ENCODE results near the gene JPH3.

Gene JPH3

DNA sequence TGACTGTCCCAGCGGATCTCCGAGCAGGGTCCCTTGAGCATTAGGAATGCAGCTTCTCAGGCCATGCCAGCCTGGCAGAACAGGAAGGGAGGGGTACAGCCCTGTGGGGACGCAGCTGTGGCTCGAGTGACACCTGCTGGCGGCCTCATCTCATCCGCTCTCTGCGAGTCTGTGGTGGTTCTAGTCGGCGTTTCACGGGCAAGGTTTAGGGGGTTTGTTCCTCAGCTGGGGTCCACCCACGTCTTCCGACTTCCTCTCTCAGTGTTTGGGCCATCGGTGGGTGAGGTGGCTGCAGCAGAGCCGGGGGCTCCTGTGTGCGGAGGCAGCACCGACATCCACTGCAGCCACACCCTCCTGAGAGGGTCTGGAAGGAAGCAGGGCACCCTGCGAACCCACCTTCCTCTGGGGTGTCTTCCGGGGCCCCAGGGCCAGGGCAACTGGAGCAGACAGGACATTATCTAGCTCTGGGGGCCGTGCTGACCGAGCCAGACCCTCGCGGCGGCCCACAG lies 33.3 kb downstream of the JPH3 start:
- Histone ChIP-seq H3K9me3 (ENCODE audit: control insufficient read depth, low read depth, low read length) (no peaks in the 10 kb centered on the region), H3K36me3 (ENCODE audit: control insufficient read depth, low read depth, low read length) (no peaks in the 10 kb centered on the region), H3K4me3 (ENCODE audit: low read length) (peak overlapping the region; percentile 33), H3K4me1 (ENCODE audit: control insufficient read depth, low read depth, low read length) (no peaks in the 10 kb centered on the region), H3K9ac (ENCODE audit: low read length) (no peak overlapping the region), H3K27ac (ENCODE audit: low read length) (no peak overlapping the region), H3K27me3 (ENCODE audit: control insufficient read depth, insufficient read depth, low read length) (peaks cover 12% of the 10 kb centered on the region)

DNA sequence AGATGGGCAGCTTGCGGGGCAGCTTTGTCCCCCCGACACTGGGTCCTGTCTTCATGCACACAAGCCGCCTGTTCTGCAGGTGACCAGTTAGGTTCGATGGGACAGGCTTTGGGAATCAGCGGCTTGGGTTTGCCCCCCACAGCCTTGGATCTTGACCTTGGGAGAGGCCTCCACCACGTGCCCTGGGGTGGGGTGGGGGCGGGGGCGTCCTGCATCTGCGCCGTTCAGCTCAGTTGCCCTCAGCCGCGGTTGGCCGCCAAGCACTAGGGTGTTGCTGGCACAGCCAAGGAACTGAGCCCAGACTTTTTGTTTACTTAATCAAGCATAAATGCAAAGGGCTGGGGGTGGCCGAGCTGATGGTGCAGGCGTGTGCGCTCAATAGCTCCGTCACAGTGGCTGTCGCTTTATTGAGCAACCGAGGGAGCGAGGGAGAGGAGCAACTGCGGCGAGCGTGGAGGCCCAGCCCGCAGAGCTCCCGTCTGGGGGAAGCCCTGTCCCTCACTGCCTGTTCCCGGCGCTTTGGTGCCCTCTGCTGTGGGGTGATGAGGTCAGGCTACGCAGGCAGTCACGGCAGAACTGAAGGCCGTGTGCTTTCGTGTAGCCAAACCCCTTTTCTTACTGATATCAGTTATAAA lies 33.9 kb downstream of the JPH3 start:
- Histone ChIP-seq H3K27ac (ENCODE audit: low read length) (no peak overlapping the region), H3K36me3 (ENCODE audit: control insufficient read depth, low read depth, low read length) (no peaks in the 10 kb centered on the region), H3K9me3 (ENCODE audit: control insufficient read depth, low read depth, low read length) (no peaks in the 10 kb centered on the region), H3K27me3 (ENCODE audit: control insufficient read depth, insufficient read depth, low read length) (peaks cover 12% of the 10 kb centered on the region), H3K9ac (ENCODE audit: low read length) (no peak overlapping the region), H3K4me1 (ENCODE audit: control insufficient read depth, low read depth, low read length) (no peaks in the 10 kb centered on the region), H3K4me3 (ENCODE audit: low read length) (peak overlapping the region; percentile 33)

DNA sequence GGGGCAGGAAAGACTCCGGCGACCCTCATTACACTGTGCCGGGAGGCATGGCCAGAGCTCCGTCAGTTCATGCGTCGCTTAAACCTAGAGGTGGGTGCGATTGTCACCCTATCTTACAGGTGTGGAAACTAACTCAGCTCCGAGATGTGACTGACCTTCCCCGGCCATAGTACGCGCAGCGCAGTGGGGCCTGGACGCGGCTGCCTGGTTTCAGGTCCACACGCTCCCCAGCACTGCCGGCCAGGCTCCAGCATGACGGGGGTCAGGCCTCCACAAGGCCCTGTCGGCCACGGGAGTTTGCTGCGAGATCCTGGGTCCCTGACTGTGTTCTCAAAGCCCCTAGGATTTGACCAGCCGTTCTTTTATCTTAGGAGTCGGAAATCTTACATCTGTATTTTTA lies 34.4 kb downstream of the JPH3 start:
- H3K9ac ChIP-seq (ENCODE audit: low read length) = no peak overlapping the region
- H3K4me3 ChIP-seq (ENCODE audit: low read length) = no peak overlapping the region
- H3K4me1 ChIP-seq (ENCODE audit: control insufficient read depth, low read depth, low read length) = no peaks in the 10 kb centered on the region
- no peaks in the 10 kb centered on the region for H3K9me3 ChIP-seq (ENCODE audit: control insufficient read depth, low read depth, low read length)
- peaks cover 12% of the 10 kb centered on the region for H3K27me3 ChIP-seq (ENCODE audit: control insufficient read depth, insufficient read depth, low read length)
- H3K36me3 ChIP-seq (ENCODE audit: control insufficient read depth, low read depth, low read length) = no peaks in the 10 kb centered on the region
- no peak overlapping the region for H3K27ac ChIP-seq (ENCODE audit: low read length)

DNA sequence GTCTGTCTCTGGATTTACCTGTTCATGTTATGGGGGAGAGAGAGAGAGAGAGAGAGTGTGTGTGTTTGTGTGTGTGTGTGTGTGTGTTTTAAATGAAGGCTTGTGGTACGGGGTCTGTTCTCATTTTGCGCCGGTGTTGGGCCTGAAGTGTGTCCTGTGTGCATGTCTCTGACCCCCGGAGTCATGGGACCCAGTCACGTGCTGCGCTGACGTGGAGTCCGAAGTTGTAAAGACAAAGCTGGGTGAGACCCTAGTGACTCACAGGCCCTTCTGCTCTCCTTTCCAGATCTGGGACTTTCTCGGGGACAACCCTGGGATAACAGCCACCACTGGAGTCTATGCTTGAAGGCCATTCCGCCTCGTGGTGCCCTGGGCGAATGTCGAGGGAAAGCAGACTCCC lies 35.0 kb downstream of the JPH3 start:
- no peaks in the 10 kb centered on the region for H3K4me1 ChIP-seq (ENCODE audit: control insufficient read depth, low read depth, low read length)
- H3K9me3 ChIP-seq (ENCODE audit: control insufficient read depth, low read depth, low read length) = no peaks in the 10 kb centered on the region
- H3K27me3 ChIP-seq (ENCODE audit: control insufficient read depth, insufficient read depth, low read length) = peaks cover 12% of the 10 kb centered on the region
- no peak overlapping the region for H3K27ac ChIP-seq (ENCODE audit: low read length)
- no peak overlapping the region for H3K9ac ChIP-seq (ENCODE audit: low read length)
- H3K36me3 ChIP-seq (ENCODE audit: control insufficient read depth, low read depth, low read length) = no peaks in the 10 kb centered on the region
- no peak overlapping the region for H3K4me3 ChIP-seq (ENCODE audit: low read length)

DNA sequence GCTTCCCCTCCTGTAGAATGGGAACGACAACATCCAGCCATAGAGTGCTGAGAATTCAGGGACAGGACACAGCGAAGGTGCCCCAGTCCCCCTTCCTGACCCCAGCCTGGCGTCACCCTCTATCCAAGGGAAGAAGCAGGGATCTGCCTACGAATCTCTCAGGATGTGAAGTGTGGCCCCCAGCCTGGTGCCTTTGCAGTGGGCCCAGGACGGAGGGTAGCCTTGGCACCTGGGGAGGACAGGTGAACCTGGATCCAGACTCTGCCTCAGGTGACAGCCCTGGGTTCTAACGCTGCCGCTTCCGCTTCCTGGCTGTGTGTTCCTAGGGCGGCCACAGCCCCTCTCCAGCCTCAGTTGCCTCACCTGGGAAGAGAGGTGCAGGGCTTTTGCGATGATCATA lies 36.4 kb downstream of the JPH3 start:
- no peak overlapping the region for H3K27ac ChIP-seq (ENCODE audit: low read length)

DNA sequence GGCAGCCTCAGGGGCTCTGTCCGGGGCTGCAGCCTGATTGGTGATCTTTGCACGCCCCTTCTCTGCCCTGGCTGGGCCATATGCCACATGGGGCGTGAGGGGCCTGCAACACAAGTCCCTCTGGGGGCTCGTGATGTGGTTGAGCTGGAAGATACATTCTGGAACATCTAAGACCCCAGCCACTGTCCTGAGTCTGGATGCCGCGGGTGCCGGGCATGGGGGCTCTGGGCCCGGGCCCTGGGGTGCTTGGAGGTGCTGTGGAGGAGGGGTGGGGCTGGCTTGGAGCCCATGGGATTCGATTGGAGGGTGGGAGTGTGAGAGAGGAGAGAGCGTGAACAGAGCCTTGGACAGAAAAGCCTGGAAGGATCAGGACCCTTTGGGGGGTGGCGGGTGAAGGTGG lies 39.4 kb downstream of the JPH3 start:
- H3K27ac ChIP-seq (ENCODE audit: low read length) = no peak overlapping the region
- H3K27me3 ChIP-seq (ENCODE audit: control insufficient read depth, insufficient read depth, low read length) = no peaks in the 10 kb centered on the region
- H3K9ac ChIP-seq (ENCODE audit: low read length) = no peak overlapping the region
- no peak overlapping the region for H3K4me3 ChIP-seq (ENCODE audit: low read length)
- H3K36me3 ChIP-seq (ENCODE audit: control insufficient read depth, low read depth, low read length) = no peaks in the 10 kb centered on the region
- H3K9me3 ChIP-seq (ENCODE audit: control insufficient read depth, low read depth, low read length) = no peaks in the 10 kb centered on the region
- no peaks in the 10 kb centered on the region for H3K4me1 ChIP-seq (ENCODE audit: control insufficient read depth, low read depth, low read length)

More for the DNA sequence above, 36.4 kb downstream of the JPH3 start:
- H3K27me3 ChIP-seq (ENCODE audit: control insufficient read depth, insufficient read depth, low read length) = peaks cover 12% of the 10 kb centered on the region
- no peak overlapping the region for H3K9ac ChIP-seq (ENCODE audit: low read length)
- H3K4me3 ChIP-seq (ENCODE audit: low read length) = no peak overlapping the region
- H3K36me3 ChIP-seq (ENCODE audit: control insufficient read depth, low read depth, low read length) = no peaks in the 10 kb centered on the region
- H3K9me3 ChIP-seq (ENCODE audit: control insufficient read depth, low read depth, low read length) = no peaks in the 10 kb centered on the region
- no peaks in the 10 kb centered on the region for H3K4me1 ChIP-seq (ENCODE audit: control insufficient read depth, low read depth, low read length)

DNA sequence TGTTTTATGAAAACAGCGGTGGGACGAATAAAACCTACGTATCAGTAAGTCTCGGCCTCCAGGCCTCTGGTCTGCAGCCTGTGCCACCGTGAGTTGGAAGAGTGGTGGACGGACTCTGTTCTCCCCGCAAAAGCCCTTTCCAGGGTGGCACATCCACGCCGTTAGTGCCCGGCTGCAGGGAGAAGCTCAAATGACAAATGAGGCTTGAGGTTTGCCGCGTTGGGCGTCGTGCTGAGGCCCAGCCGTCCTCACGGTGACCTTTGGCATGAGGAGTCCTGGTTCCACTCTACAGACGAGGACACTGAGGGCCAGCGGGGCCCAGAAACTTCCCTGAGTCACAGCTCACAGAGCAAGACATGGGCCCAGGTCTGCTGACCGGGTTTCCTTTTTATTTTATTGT lies 40.2 kb downstream of the JPH3 start:
- H3K27me3 ChIP-seq (ENCODE audit: control insufficient read depth, insufficient read depth, low read length) = no peaks in the 10 kb centered on the region
- no peaks in the 10 kb centered on the region for H3K4me1 ChIP-seq (ENCODE audit: control insufficient read depth, low read depth, low read length)
- no peak overlapping the region for H3K4me3 ChIP-seq (ENCODE audit: low read length)
- no peak overlapping the region for H3K27ac ChIP-seq (ENCODE audit: low read length)
- H3K9ac ChIP-seq (ENCODE audit: low read length) = no peak overlapping the region
- H3K36me3 ChIP-seq (ENCODE audit: control insufficient read depth, low read depth, low read length) = no peaks in the 10 kb centered on the region
- no peaks in the 10 kb centered on the region for H3K9me3 ChIP-seq (ENCODE audit: control insufficient read depth, low read depth, low read length)

DNA sequence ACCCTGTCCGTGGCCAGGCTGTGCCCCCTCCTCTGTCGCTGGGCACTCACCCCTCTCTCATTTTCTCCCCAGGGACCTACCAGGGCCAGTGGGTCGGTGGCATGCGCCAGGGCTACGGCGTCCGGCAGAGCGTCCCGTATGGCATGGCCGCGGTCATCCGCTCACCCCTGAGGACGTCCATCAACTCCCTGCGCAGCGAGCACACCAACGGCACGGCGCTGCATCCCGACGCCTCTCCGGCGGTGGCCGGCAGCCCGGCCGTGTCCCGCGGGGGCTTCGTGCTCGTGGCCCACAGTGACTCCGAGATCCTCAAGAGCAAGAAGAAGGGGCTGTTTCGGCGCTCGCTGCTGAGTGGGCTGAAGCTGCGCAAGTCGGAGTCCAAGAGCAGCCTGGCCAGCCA lies 41.9 kb downstream of the JPH3 start:
- Histone ChIP-seq H3K4me1 (ENCODE audit: control insufficient read depth, low read depth, low read length) (no peaks in the 10 kb centered on the region), H3K27me3 (ENCODE audit: control insufficient read depth, insufficient read depth, low read length) (no peaks in the 10 kb centered on the region), H3K4me3 (ENCODE audit: low read length) (no peak overlapping the region), H3K9ac (ENCODE audit: low read length) (no peak overlapping the region), H3K36me3 (ENCODE audit: control insufficient read depth, low read depth, low read length) (no peaks in the 10 kb centered on the region), H3K27ac (ENCODE audit: low read length) (no peak overlapping the region), H3K9me3 (ENCODE audit: control insufficient read depth, low read depth, low read length) (no peaks in the 10 kb centered on the region)

DNA sequence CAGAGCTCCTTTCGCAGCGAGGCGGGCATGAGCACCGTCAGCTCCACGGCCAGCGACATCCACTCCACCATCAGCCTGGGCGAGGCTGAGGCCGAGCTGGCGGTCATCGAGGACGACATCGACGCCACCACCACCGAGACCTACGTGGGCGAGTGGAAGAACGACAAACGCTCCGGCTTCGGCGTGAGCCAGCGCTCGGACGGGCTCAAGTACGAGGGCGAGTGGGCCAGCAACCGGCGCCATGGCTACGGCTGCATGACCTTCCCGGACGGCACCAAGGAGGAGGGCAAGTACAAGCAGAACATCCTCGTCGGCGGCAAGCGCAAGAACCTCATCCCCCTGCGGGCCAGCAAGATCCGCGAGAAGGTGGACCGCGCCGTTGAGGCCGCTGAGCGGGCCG lies 42.3 kb downstream of the JPH3 start:
- H3K27me3 ChIP-seq (ENCODE audit: control insufficient read depth, insufficient read depth, low read length) = no peaks in the 10 kb centered on the region
- no peak overlapping the region for H3K4me3 ChIP-seq (ENCODE audit: low read length)
- no peaks in the 10 kb centered on the region for H3K4me1 ChIP-seq (ENCODE audit: control insufficient read depth, low read depth, low read length)
- H3K9me3 ChIP-seq (ENCODE audit: control insufficient read depth, low read depth, low read length) = no peaks in the 10 kb centered on the region
- H3K27ac ChIP-seq (ENCODE audit: low read length) = no peak overlapping the region
- H3K36me3 ChIP-seq (ENCODE audit: control insufficient read depth, low read depth, low read length) = no peaks in the 10 kb centered on the region
- no peak overlapping the region for H3K9ac ChIP-seq (ENCODE audit: low read length)

DNA sequence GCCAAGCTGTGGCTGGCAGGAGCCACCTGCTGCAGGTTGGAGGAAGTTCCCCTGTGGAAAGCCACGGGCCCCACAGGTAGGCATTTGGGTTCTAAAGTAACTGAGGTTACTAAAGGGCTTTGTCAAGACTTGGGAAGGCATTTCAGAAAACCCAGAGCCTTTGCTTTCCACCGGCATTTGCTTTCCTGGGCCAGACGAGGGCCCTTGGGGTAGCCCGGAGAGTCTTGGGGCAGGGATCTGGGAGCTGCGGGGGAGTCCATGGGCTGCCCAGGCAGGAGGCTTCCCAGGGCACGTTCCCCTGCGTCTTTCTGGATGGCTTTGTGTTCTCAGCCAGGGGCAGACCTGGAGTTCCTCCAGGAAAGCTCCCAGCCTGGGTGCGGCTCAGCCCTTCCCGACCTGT lies 43.5 kb downstream of the JPH3 start:
- H3K27me3 ChIP-seq (ENCODE audit: control insufficient read depth, insufficient read depth, low read length) = no peaks in the 10 kb centered on the region

DNA sequence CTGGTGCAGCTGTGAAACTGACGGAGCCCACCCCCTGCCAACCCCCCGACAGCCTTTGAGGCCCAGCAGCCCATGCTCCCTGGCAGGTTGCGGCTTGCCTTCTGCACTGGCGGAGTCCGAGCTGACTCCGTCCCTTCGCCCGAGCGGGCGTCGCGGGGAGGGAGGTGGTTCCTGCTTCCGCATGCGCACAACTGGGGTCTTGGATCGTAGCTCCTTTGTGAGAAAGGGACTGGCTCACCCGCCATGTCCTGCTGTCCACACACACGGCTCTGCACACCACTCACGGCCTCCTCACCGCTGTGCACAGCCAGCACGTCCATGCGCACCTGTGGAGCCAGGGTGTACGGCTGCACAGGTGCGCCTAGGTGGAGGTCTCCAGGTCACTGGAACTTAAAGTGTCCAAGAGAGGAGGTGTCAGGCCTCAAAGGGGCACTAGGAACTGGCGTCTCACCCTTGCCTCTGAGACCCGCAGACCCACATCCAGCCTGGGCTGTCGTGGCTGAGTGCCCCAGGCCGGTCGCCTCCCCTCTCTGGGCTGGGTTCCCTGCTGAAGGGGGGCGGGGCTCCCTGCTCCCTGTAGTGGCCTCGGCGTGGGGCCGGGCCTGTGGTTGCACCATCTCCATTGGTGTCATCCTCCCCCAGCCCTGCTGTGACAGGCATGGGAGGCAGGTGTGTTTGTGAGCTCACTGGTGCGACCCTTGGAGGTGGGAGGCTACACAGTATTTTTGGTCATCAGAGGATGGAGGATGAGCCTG lies 45.3 kb downstream of the JPH3 start:
- no peaks in the 10 kb centered on the region for H3K27me3 ChIP-seq (ENCODE audit: control insufficient read depth, insufficient read depth, low read length)
- H3K9ac ChIP-seq (ENCODE audit: low read length) = no peak overlapping the region
- no peaks in the 10 kb centered on the region for H3K36me3 ChIP-seq (ENCODE audit: control insufficient read depth, low read depth, low read length)
- no peaks in the 10 kb centered on the region for H3K4me1 ChIP-seq (ENCODE audit: control insufficient read depth, low read depth, low read length)
- no peak overlapping the region for H3K27ac ChIP-seq (ENCODE audit: low read length)
- no peak overlapping the region for H3K4me3 ChIP-seq (ENCODE audit: low read length)
- no peaks in the 10 kb centered on the region for H3K9me3 ChIP-seq (ENCODE audit: control insufficient read depth, low read depth, low read length)

More for the DNA sequence above, 43.5 kb downstream of the JPH3 start:
- no peak overlapping the region for H3K27ac ChIP-seq (ENCODE audit: low read length)
- H3K4me3 ChIP-seq (ENCODE audit: low read length) = no peak overlapping the region
- no peaks in the 10 kb centered on the region for H3K9me3 ChIP-seq (ENCODE audit: control insufficient read depth, low read depth, low read length)
- H3K4me1 ChIP-seq (ENCODE audit: control insufficient read depth, low read depth, low read length) = no peaks in the 10 kb centered on the region
- no peak overlapping the region for H3K9ac ChIP-seq (ENCODE audit: low read length)
- no peaks in the 10 kb centered on the region for H3K36me3 ChIP-seq (ENCODE audit: control insufficient read depth, low read depth, low read length)

DNA sequence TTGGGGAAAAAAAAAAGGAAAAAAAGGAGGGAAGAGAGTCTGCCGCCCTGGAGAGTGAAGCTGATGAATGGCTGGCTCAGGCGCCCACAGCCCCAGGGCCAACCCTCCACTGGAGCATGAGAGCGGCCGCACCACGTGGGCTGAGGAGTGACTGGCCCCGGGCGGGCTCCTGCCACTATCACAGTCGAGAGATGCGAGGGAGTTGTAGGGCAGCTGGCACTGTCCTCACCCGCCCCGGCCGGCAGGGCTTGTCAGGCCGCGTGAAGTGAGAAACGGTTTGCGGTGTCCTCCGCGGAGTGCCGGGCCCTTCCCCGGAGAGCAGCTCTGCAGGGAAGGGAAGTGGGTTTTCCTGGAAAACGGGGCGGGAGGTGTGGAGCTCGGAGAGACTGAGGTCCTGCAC lies 45.9 kb downstream of the JPH3 start:
- Histone ChIP-seq H3K27ac (ENCODE audit: low read length) (no peak overlapping the region), H3K27me3 (ENCODE audit: control insufficient read depth, insufficient read depth, low read length) (no peaks in the 10 kb centered on the region), H3K9ac (ENCODE audit: low read length) (no peak overlapping the region), H3K4me1 (ENCODE audit: control insufficient read depth, low read depth, low read length) (no peaks in the 10 kb centered on the region), H3K9me3 (ENCODE audit: control insufficient read depth, low read depth, low read length) (no peaks in the 10 kb centered on the region), H3K4me3 (ENCODE audit: low read length) (no peak overlapping the region), H3K36me3 (ENCODE audit: control insufficient read depth, low read depth, low read length) (no peaks in the 10 kb centered on the region)
